Mesodermal cell (in vitro differentiated cells): Measurements from ENCODE around the gene MATN1. TPM values are rescaled to one million over a fixed set of nuclear protein-coding genes. Genes with fewer than 3 reads are reported as not detected.
"Not testable (repeated sequence)": the region's sequence is repeated elsewhere in the genome, so short reads cannot be mapped to it uniquely, and the experiment has no call there.

Experiments
- H3K27ac ChIP-seq: 2 replicates; pipeline ENCODE4 v1.7.0; 2013; ENCODE audit warnings: mild to moderate bottlenecking, low read depth, low read length, moderate library complexity; ENCODE audit not compliant: severe bottlenecking
- H3K36me3 ChIP-seq: 2 replicates; pipeline ENCODE4 v1.7.1; 2013; ENCODE audit warnings: mild to moderate bottlenecking, low read length, moderate library complexity; ENCODE audit not compliant: control insufficient read depth, insufficient read depth
- H3K4me1 ChIP-seq: one replicate; pipeline ENCODE4 v1.7.1; 2013; ENCODE audit warnings: mild to moderate bottlenecking, low read length; ENCODE audit not compliant: insufficient read depth, control insufficient read depth, poor library complexity, severe bottlenecking
- H3K4me3 ChIP-seq: 2 replicates; pipeline ENCODE4 v1.7.0; 2013; ENCODE audit warnings: low read length, control low read depth, mild to moderate bottlenecking; ENCODE audit not compliant: insufficient read depth, poor library complexity, severe bottlenecking; ENCODE audit errors: extremely low read depth
- H3K9me3 ChIP-seq: 2 replicates; pipeline ENCODE4 v1.7.1; 2013; ENCODE audit warnings: mild to moderate bottlenecking, low read length, moderate library complexity; ENCODE audit not compliant: control insufficient read depth
- WGBS, 2 experiments: methylation state at CpG; one replicate each; pipeline ENCODE4 v1.1.5; 2013; ENCODE audit warnings: missing lambda C conversion rate in 2 of 2; ENCODE audit not compliant: insufficient coverage in 2 of 2; 5-methylcytosine and 5-hydroxymethylcytosine counted together
- polyA plus RNA-seq, 2 experiments: library from polyadenylated mRNA; stranded (reverse); fragments of 50-300 nt; gene quantifications; one replicate each; pipeline ENCODE4 v1.2.3, GENCODE V29; 2013

MATN1 gene, protein sequence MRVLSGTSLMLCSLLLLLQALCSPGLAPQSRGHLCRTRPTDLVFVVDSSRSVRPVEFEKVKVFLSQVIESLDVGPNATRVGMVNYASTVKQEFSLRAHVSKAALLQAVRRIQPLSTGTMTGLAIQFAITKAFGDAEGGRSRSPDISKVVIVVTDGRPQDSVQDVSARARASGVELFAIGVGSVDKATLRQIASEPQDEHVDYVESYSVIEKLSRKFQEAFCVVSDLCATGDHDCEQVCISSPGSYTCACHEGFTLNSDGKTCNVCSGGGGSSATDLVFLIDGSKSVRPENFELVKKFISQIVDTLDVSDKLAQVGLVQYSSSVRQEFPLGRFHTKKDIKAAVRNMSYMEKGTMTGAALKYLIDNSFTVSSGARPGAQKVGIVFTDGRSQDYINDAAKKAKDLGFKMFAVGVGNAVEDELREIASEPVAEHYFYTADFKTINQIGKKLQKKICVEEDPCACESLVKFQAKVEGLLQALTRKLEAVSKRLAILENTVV
- 0.77 TPM for polyA plus RNA-seq (2013, experiment 1 of 2)
- 0.35 TPM for polyA plus RNA-seq (2013, experiment 2 of 2)

DNA sequence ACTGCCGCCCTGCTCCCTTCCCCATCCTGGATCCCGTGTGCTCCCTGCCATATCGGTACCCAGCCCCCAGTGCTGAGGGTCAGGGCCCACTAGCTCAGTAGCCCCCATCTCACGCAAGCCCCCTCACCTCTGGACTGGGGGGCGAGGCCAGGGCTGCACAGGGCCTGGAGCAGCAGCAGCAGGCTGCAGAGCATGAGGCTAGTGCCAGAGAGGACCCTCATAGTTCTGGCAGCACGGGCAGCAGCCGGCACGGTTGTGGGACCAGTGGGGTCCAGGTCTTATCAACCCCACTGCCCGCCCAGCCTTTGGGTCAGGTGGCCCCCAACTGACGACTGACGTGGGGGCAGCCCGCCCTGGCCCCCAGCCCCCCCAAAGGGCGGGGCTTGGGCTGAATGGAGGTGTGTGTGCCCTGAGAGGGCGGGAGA, at the start of gene MATN1:
Gene MATN1 (minus strand): TSS at position 255 of the 425 bp plus-strand sequence. CDS start 34 bp downstream, at position 221.
- H3K36me3 ChIP-seq, result no peaks in the 10 kb centered on the region
- peaks cover 23% of the 10 kb centered on the region for H3K4me1 ChIP-seq
- no peak within 1 kb of the TSS for H3K4me3 ChIP-seq
- WGBS, 2 experiments, result 87 to 92% methylated on average over 9 to 12 of the region's 14 CpGs
- H3K27ac ChIP-seq, result no peak within 1 kb of the TSS
- H3K9me3 ChIP-seq, result no peaks in the 10 kb centered on the region

DNA sequence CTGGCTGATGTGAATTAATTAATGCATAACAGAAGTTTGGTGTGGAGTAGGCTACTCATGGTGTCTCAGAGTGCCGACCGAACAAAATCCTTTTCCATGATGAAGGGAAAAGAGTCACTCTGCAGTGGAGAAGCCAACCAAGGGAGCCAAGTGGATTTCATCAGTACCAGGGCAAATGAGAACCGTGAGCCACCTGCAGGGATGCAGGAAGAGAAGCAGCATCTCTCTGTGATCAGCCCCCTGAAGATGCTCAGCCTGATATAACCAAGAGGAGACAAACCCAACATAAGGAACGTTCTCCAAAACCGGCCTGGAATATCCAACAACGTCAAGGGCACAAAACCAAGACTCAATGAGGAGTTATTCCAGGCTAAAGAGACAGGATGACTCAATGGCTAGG, 47.6 kb upstream of the MATN1 start:
- Histone ChIP-seq H3K4me1 (peaks cover 6% of the 10 kb centered on the region), H3K36me3 (no peaks in the 10 kb centered on the region), H3K4me3 (no peak overlapping the region), H3K9me3 (no peaks in the 10 kb centered on the region), H3K27ac (no peak overlapping the region)
- WGBS, 2 experiments, result 89 to 90% methylated on average over 6 of the region's 6 CpGs

DNA sequence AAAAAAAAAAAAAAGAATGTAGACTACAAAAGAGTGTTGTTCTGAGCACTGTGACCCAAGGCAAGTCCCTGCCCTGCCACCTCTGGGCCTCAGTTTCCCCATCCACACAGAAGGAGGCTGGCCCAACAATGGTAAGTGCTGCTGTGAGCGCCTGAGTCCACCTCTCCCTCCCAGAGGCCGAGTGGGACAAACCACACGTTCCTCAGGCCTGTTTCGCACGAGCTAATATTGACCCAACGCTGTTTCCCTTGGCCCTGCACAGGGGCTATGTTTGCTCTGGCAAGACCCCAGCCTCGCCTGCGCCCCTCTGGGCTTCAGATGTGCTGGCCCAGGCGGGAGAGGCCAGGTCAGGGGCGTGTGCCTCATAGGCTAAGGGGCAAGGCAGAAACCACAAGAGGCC, 46.8 kb upstream of the MATN1 start:
- no peak overlapping the region for H3K27ac ChIP-seq
- no peak overlapping the region for H3K4me3 ChIP-seq
- no peaks in the 10 kb centered on the region for H3K36me3 ChIP-seq
- peaks cover 6% of the 10 kb centered on the region for H3K4me1 ChIP-seq
- H3K9me3 ChIP-seq, result no peaks in the 10 kb centered on the region
- 82 to 89% methylated on average over 5 to 8 of the region's 10 CpGs for WGBS, 2 experiments

DNA sequence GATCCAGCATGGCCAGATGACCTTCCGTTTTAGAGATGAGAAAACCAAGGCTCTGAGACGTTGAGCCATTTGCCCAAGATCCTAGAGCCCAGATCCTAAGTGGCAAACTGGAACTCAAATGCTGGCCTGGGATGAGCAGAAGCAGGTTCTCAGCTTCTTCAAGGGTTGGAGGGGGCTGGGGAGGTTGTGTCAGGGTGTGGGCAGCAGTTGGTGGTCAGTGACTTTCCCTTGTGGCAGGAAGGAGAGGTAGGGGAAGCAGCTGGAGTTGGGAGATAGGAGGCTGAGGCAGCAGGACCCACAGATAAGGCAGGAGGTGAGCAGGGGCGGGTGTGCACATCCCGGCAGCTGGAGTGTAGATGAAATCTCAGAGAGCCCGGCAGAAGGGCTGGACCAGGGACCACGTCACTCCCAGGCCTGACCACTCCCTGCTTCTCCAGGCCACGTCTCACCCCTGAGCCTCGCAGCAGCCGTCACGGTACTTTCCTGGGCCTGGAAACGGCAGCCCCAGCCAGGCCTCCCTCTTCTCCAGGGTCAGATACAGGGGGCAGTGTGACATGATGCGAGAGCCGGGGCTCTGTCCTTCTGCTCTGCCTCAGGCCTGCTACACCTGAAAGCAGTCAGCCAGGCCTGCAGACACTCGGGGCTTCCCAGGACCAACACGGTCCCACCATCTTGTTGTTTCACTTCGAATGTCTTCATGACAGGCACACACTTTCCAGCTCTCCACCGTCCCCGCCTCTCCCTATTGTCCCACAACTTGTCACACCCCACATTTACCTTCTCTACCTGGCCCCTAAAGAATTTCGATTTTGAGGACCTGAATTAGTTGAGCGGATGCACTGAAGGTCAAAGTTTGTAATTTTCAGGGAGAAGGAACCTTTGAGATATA, 45.7 kb upstream of the MATN1 start:
- Histone ChIP-seq H3K9me3 (no peaks in the 10 kb centered on the region), H3K27ac (no peak overlapping the region), H3K4me1 (peaks cover 7% of the 10 kb centered on the region), H3K36me3 (no peaks in the 10 kb centered on the region), H3K4me3 (no peak overlapping the region)
- WGBS, 2 experiments, result 81 to 83% methylated on average over 18 to 19 of the region's 20 CpGs

DNA sequence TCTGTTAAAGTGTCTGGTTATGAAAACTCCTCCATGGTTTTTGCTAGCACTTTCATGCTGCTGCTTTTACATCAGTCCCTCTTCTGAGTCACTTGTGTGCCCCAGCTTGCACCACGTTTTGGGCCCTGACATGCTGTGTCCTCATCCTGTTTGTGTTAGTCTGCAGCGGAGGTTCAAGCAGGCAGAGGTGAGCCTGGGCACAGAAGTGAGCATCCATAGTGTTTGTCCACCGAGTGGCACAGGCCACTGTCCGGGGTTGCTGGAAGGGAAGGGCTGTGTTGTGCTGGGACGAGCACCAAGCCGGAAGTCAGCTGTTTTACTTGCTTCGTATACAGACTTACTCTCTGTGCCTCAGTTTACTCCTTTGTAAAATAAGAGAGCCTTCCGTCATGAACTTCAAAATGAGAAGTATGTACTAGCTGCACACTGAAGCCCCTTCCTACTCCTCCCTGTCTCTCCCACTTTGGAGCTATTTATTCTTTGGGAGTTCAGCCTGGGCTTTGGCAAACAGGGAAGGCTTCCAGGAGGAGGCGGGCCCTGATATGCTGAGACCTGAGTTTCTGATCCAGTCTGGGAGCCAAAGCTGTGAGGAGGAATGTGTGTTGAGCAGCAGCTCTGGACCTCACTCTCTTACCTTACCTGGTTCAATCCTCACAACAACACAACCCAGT, 44.9 kb upstream of the MATN1 start:
- Histone ChIP-seq H3K9me3 (no peaks in the 10 kb centered on the region), H3K4me1 (peaks cover 15% of the 10 kb centered on the region), H3K36me3 (no peaks in the 10 kb centered on the region), H3K4me3 (no peak overlapping the region), H3K27ac (no peak overlapping the region)
- WGBS, 2 experiments, result 90 to 94% methylated on average over 5 to 8 of the region's 9 CpGs

DNA sequence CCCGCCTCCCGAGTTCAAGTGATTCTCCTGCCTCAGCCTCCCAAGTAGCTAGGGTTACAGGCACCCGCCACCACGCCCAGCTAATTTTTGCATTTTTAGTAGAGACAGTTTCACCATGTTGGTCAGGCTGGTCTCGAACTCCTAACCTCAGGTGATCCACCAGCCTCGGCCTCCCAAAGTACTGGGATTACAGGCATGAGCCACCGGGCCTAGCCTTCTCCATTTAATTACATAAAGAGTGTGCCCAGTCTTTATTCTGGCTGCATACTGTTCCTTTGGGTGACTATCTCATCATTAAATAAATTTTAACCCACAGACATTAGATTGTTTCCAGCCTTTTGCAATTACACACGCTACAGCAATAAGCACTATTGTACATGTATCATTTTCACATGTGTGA, 43.6 kb upstream of the MATN1 start:
- WGBS, 2 experiments, result 96 to 98% methylated on average over 7 of the region's 8 CpGs
- H3K9me3 ChIP-seq, H3K27ac ChIP-seq, H3K4me3 ChIP-seq, H3K36me3 ChIP-seq: not testable (repeated sequence)
- H3K4me1 ChIP-seq, result peaks cover 23% of the 10 kb centered on the region

DNA sequence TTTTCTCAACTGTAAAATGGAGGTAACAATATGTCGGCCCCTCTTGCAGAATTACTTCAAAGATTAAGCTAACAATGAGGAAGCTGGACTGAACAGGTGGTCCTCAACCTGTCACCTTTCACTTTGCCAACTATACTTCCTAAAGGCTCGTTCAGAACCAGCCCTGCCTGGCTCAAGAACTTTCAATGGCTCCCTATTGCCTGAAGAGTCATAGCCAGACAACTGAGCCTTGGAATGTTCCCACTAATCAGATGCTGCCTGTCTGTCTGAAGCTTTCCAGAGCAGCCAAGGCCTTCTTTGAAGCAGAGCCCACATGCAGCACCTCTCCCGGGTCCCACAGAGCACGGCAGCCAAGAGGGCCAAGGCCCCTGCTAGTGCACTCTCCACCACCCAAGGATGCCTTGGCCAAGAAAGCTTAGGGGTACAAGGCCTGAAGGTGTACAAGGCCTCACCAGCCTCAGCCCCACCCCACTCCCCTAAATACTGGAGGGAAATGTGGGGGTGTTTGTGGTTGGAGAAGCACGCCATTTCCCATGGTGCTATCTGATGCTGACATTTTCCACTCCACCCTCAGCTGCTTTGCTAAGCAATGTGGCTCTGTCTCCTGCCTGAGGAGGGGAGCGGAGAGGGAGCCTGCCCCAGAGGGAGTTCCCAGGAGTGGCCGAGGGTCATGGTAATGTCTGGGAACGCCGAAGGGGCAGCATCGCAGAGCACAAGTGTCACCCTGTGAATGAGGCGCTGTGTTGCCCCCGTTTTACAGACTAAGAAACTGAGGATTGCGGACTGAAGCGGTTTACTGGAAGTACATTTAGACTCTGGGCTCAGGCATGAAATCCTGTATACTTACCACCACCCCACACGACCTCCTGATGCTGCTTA, 42.4 kb upstream of the MATN1 start:
- WGBS, 2 experiments, result 84 to 90% methylated on average over 12 to 14 of the region's 15 CpGs
- H3K4me3 ChIP-seq, result no peak overlapping the region
- peak overlapping the region; percentile 67 for H3K27ac ChIP-seq
- peaks cover 32% of the 10 kb centered on the region for H3K4me1 ChIP-seq
- no peaks in the 10 kb centered on the region for H3K36me3 ChIP-seq
- H3K9me3 ChIP-seq, result no peaks in the 10 kb centered on the region

DNA sequence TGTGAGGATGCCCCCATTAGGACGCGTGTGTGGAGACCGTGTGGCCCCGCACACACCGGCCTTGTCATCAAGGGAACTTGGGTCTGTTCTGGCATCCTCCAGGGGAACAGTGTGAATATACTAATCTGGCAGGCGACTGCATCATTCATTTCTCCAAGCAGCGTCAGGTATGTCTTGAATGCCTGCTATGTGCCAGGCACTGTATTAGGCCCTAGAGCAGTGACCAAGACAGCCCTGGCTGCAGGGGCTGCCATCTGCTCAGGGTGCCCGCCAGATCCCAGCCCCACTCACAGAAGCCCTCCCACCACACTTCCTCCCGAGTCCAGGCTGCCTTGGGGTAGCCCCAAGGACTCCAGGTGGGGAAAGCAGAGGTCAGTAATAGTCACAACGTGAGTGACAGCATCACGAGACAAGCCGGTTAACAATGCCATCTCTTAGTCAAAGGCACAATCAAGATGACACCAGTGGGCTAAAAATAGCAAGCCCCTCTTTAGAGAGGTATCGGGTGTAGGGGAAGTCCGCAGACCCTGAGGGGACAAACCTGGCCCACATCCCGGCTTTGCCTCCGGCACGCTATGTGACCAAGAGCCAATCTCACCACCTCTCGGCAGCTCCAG, 41.7 kb upstream of the MATN1 start:
- Histone ChIP-seq H3K27ac (no peak overlapping the region), H3K4me1 (peaks cover 32% of the 10 kb centered on the region), H3K9me3 (no peaks in the 10 kb centered on the region), H3K36me3 (no peaks in the 10 kb centered on the region), H3K4me3 (no peak overlapping the region)
- WGBS, 2 experiments, result 91 to 96% methylated on average over 13 to 14 of the region's 18 CpGs

DNA sequence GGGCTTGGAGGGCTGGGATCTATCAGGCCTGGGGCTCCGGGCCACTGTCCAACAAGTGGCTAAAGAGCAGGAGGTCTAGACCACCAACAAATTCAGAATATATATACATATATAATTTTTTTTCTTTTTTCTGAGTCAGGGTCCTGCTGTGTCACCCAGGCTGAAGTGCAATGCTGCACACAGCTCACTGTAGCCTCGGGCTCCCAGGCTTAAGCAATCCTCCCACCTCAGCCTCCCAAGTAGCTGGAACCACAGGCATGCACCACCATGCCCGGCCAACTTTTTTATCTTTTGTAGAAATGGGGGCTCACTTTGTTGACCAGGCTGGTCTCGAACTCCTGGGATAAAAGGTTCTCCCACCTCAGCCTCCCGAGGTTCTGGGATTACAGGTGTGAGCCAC, 41.0 kb upstream of the MATN1 start:
- Histone ChIP-seq H3K36me3 (no peaks in the 10 kb centered on the region), H3K27ac (peak overlapping the region; percentile 80), H3K4me1 (peaks cover 32% of the 10 kb centered on the region), H3K4me3 (no peak overlapping the region), H3K9me3 (no peaks in the 10 kb centered on the region)
- 78 to 100% methylated on average over 2 to 4 of the region's 5 CpGs for WGBS, 2 experiments
